ENCODE results near the gene ZBTB40.

The ZBTB40 gene

GRCh38 chr1:22406722-22407495 is 44.7 kb upstream of the ZBTB40 start:
- no peak overlapping the region for H3K4me3 ChIP-seq (ENCODE audit: low read length, poor library complexity, severe bottlenecking)
- no peaks in the 10 kb centered on the region for H3K79me2 ChIP-seq (ENCODE audit: insufficient read depth, low read length)
- no peaks in the 10 kb centered on the region for H4K20me1 ChIP-seq (ENCODE audit: insufficient read depth, low read length, poor library complexity, severe bottlenecking)
- no peak overlapping the region for H3K4me2 ChIP-seq (ENCODE audit: low read depth, low read length, poor library complexity, severe bottlenecking)
- TF ChIP-seq EZH2phosphoT487 (IDR thresholded peaks at IDR 0.05; ENCODE audit: borderline replicate concordance): no peak
- TF ChIP-seq, protein P1, sequence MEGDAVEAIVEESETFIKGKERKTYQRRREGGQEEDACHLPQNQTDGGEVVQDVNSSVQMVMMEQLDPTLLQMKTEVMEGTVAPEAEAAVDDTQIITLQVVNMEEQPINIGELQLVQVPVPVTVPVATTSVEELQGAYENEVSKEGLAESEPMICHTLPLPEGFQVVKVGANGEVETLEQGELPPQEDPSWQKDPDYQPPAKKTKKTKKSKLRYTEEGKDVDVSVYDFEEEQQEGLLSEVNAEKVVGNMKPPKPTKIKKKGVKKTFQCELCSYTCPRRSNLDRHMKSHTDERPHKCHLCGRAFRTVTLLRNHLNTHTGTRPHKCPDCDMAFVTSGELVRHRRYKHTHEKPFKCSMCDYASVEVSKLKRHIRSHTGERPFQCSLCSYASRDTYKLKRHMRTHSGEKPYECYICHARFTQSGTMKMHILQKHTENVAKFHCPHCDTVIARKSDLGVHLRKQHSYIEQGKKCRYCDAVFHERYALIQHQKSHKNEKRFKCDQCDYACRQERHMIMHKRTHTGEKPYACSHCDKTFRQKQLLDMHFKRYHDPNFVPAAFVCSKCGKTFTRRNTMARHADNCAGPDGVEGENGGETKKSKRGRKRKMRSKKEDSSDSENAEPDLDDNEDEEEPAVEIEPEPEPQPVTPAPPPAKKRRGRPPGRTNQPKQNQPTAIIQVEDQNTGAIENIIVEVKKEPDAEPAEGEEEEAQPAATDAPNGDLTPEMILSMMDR (conservative IDR thresholded peaks at IDR 0.05; ENCODE audit: low read length): no peak
- H2AFZ ChIP-seq (ENCODE audit: low read length): no peak overlapping the region
- no peak overlapping the region for H3K9ac ChIP-seq (ENCODE audit: low read depth, low read length, poor library complexity, severe bottlenecking)
- H3F3A ChIP-seq (ENCODE audit: low read depth): no peaks in the 10 kb centered on the region
- no peaks in the 10 kb centered on the region for H3K9me3 ChIP-seq (ENCODE audit: insufficient read depth, low read depth, low read length)
- no peaks in the 10 kb centered on the region for H3K36me3 ChIP-seq (ENCODE audit: insufficient read depth, low read length)
- H3K9me2 ChIP-seq (replicated peaks; ENCODE audit: low read depth, low read length): no peaks in the 10 kb centered on the region
- H3K4me1 ChIP-seq (ENCODE audit: insufficient read depth, low read length, poor library complexity, severe bottlenecking): no peaks in the 10 kb centered on the region
- H3K27me3 ChIP-seq (ENCODE audit: insufficient read depth, low read length, poor library complexity, severe bottlenecking): peaks cover 83% of the 10 kb centered on the region

- H4K20me1 ChIP-seq (ENCODE audit: insufficient read depth, low read length, poor library complexity, severe bottlenecking): no peaks in the 10 kb centered on the region
- no peak overlapping the region for H2AFZ ChIP-seq (ENCODE audit: low read length)
- H3K4me1 ChIP-seq (ENCODE audit: insufficient read depth, low read length, poor library complexity, severe bottlenecking): no peaks in the 10 kb centered on the region
- H3F3A ChIP-seq (ENCODE audit: low read depth): no peaks in the 10 kb centered on the region
- H3K9me3 ChIP-seq (ENCODE audit: insufficient read depth, low read depth, low read length): no peaks in the 10 kb centered on the region
- H3K4me3 ChIP-seq (ENCODE audit: low read length, poor library complexity, severe bottlenecking): no peak overlapping the region
- no peaks in the 10 kb centered on the region for H3K79me2 ChIP-seq (ENCODE audit: insufficient read depth, low read length)
- H3K9me2 ChIP-seq (replicated peaks; ENCODE audit: low read depth, low read length): no peaks in the 10 kb centered on the region
- no peak for TF ChIP-seq EZH2phosphoT487 (IDR thresholded peaks at IDR 0.05; ENCODE audit: borderline replicate concordance)
- TF ChIP-seq, protein P1 (conservative IDR thresholded peaks at IDR 0.05; ENCODE audit: low read length): no peak
- H3K4me2 ChIP-seq (ENCODE audit: low read depth, low read length, poor library complexity, severe bottlenecking): no peak overlapping the region
- no peak overlapping the region for H3K9ac ChIP-seq (ENCODE audit: low read depth, low read length, poor library complexity, severe bottlenecking)
- H3K36me3 ChIP-seq (ENCODE audit: insufficient read depth, low read length): no peaks in the 10 kb centered on the region
- H3K27me3 ChIP-seq (ENCODE audit: insufficient read depth, low read length, poor library complexity, severe bottlenecking): peaks cover 77% of the 10 kb centered on the region
These were observed 43.4 kb upstream of the ZBTB40 start for GRCh38 chr1:22408230-22408629.

- Histone ChIP-seq H3K9me3 (ENCODE audit: insufficient read depth, low read depth, low read length) (no peaks in the 10 kb centered on the region), H3F3A (ENCODE audit: low read depth) (no peaks in the 10 kb centered on the region), H3K9me2 (replicated peaks; ENCODE audit: low read depth, low read length) (no peaks in the 10 kb centered on the region), H4K20me1 (ENCODE audit: insufficient read depth, low read length, poor library complexity, severe bottlenecking) (no peaks in the 10 kb centered on the region), H3K36me3 (ENCODE audit: insufficient read depth, low read length) (no peaks in the 10 kb centered on the region), H2AFZ (ENCODE audit: low read length) (no peak overlapping the region), H3K4me2 (ENCODE audit: low read depth, low read length, poor library complexity, severe bottlenecking) (no peak overlapping the region), H3K9ac (ENCODE audit: low read depth, low read length, poor library complexity, severe bottlenecking) (no peak overlapping the region), H3K27me3 (ENCODE audit: insufficient read depth, low read length, poor library complexity, severe bottlenecking) (peaks cover 65% of the 10 kb centered on the region), H3K4me3 (ENCODE audit: low read length, poor library complexity, severe bottlenecking) (no peak overlapping the region), H3K79me2 (ENCODE audit: insufficient read depth, low read length) (no peaks in the 10 kb centered on the region), H3K4me1 (ENCODE audit: insufficient read depth, low read length, poor library complexity, severe bottlenecking) (no peaks in the 10 kb centered on the region)
- TF ChIP-seq, protein P1 (conservative IDR thresholded peaks at IDR 0.05; ENCODE audit: low read length): no peak
- no peak for TF ChIP-seq EZH2phosphoT487 (IDR thresholded peaks at IDR 0.05; ENCODE audit: borderline replicate concordance)
These were observed 41.2 kb upstream of the ZBTB40 start for GRCh38 chr1:22410401-22410800.
